Neural cell (in vitro differentiated cells): ENCODE results near the gene TUBE1.
A peak's percentile ranks its signal among the peaks of the same experiment; 100 is the strongest.

Experiments
- EP300 ChIP-seq: fragments of 450-650 bp; conservative IDR thresholded peaks from 2 replicates; pipeline ENCODE4 v1.6.1; 2014; ENCODE audit warnings: antibody characterized with exemption, mild to moderate bottlenecking, moderate library complexity; ENCODE audit not compliant: poor library complexity, severe bottlenecking
- EZH2 ChIP-seq: fragments of 200-600, 300-800 bp; shearing (Covaris generic), sonication (generic); IDR thresholded peaks from 2 replicates; pipeline ENCODE4 v1.6.1; 2014; ENCODE audit warnings: antibody characterized with exemption, low read length, borderline replicate concordance, mild to moderate bottlenecking; ENCODE audit not compliant: insufficient read depth, poor library complexity, severe bottlenecking
- MXI1 ChIP-seq: fragments of 450-650 bp; conservative IDR thresholded peaks from 2 replicates; pipeline ENCODE4 v1.6.1; 2014; ENCODE audit warnings: antibody characterized with exemption, mild to moderate bottlenecking; ENCODE audit not compliant: poor library complexity, severe bottlenecking
- POLR2AphosphoS5 ChIP-seq: IDR thresholded peaks from 2 replicates; pipeline ENCODE4 v1.6.1; 2012
- RAD21 ChIP-seq: fragments of 450-650 bp; conservative IDR thresholded peaks from 2 replicates; pipeline ENCODE4 v1.6.1; 2014; ENCODE audit warnings: antibody characterized with exemption, mild to moderate bottlenecking, moderate library complexity
- SMC3 ChIP-seq: fragments of 450-650 bp; conservative IDR thresholded peaks from 2 replicates; pipeline ENCODE4 v1.6.1; 2014; ENCODE audit warnings: antibody characterized with exemption, mild to moderate bottlenecking, moderate library complexity; ENCODE audit not compliant: poor library complexity
- TAF1 ChIP-seq: IDR thresholded peaks from 2 replicates; pipeline ENCODE4 v1.6.1; 2012; ENCODE audit warnings: low read depth
- TF ChIP-seq, protein P1 (sequence below): fragments of 450-650 bp; IDR thresholded peaks from 2 replicates; pipeline ENCODE4 v1.5.1; 2014; ENCODE audit warnings: antibody characterized with exemption, mild to moderate bottlenecking, moderate library complexity; ENCODE audit not compliant: poor library complexity, severe bottlenecking
- TF ChIP-seq, protein P2 (sequence below): IDR thresholded peaks from 2 replicates; pipeline ENCODE4 v1.6.1; 2012; ENCODE audit warnings: borderline replicate concordance

DNA sequence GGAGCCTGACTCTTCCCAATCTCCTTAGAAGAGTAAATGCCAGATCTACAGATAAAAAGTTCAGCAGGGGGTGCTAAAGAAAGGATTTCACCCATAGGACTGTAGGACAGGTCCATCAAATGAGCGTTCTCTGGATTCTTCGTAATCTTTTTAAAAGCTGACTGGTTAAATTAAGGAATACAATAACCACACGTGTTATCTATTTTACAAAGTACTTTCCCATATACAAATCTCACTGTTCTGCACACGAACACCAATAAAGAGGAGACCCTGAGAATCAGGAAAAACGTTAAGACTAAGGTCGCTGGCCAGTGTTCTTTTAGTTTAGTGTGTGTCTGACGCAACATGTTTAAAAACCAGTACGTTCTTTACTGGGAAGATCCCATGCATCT is 542 bp downstream of the TUBE1 start:
- TF ChIP-seq EP300 (no peak), TAF1 (no peak), RAD21 (peak; percentile 55), EZH2 (no peak), SMC3 (peak; percentile 69), POLR2AphosphoS5 (no peak), MXI1 (no peak)
- TF ChIP-seq, protein P1, sequence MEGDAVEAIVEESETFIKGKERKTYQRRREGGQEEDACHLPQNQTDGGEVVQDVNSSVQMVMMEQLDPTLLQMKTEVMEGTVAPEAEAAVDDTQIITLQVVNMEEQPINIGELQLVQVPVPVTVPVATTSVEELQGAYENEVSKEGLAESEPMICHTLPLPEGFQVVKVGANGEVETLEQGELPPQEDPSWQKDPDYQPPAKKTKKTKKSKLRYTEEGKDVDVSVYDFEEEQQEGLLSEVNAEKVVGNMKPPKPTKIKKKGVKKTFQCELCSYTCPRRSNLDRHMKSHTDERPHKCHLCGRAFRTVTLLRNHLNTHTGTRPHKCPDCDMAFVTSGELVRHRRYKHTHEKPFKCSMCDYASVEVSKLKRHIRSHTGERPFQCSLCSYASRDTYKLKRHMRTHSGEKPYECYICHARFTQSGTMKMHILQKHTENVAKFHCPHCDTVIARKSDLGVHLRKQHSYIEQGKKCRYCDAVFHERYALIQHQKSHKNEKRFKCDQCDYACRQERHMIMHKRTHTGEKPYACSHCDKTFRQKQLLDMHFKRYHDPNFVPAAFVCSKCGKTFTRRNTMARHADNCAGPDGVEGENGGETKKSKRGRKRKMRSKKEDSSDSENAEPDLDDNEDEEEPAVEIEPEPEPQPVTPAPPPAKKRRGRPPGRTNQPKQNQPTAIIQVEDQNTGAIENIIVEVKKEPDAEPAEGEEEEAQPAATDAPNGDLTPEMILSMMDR, result peak; percentile 56
- TF ChIP-seq, protein P2, sequence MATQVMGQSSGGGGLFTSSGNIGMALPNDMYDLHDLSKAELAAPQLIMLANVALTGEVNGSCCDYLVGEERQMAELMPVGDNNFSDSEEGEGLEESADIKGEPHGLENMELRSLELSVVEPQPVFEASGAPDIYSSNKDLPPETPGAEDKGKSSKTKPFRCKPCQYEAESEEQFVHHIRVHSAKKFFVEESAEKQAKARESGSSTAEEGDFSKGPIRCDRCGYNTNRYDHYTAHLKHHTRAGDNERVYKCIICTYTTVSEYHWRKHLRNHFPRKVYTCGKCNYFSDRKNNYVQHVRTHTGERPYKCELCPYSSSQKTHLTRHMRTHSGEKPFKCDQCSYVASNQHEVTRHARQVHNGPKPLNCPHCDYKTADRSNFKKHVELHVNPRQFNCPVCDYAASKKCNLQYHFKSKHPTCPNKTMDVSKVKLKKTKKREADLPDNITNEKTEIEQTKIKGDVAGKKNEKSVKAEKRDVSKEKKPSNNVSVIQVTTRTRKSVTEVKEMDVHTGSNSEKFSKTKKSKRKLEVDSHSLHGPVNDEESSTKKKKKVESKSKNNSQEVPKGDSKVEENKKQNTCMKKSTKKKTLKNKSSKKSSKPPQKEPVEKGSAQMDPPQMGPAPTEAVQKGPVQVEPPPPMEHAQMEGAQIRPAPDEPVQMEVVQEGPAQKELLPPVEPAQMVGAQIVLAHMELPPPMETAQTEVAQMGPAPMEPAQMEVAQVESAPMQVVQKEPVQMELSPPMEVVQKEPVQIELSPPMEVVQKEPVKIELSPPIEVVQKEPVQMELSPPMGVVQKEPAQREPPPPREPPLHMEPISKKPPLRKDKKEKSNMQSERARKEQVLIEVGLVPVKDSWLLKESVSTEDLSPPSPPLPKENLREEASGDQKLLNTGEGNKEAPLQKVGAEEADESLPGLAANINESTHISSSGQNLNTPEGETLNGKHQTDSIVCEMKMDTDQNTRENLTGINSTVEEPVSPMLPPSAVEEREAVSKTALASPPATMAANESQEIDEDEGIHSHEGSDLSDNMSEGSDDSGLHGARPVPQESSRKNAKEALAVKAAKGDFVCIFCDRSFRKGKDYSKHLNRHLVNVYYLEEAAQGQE, result no peak
